ENCODE data around the gene SLC35F6. TPM values are rescaled to one million over a fixed set of nuclear protein-coding genes. Genes with fewer than 3 reads are reported as not detected.

Gene SLC35F6
- total and polyA plus RNA-seq, 3 donors from 2014 or later: 15.5 to 42.5 (median 40.4) TPM

GRCh38 chr2:26807788-26808460, 43.8 kb downstream of the SLC35F6 start:
- Histone ChIP-seq H3K4me1 (no peaks in the 10 kb centered on the region), H3K4me3 (no peak overlapping the region), H3K27ac (no peak overlapping the region), H3K27me3 (no peaks in the 10 kb centered on the region), H3K9me3 (no peaks in the 10 kb centered on the region), H3K36me3 (ENCODE audit: low read depth, missing control alignments) (no peaks in the 10 kb centered on the region)
- DNase-seq: no peak
- no peak for TF ChIP-seq POLR2A (IDR thresholded peaks at IDR 0.05)
- no peak for TF ChIP-seq CTCF (IDR thresholded peaks at IDR 0.05)
- WGBS, 2 donors: 61 to 73% methylated on average over 2 of the region's 2 CpGs
- intact Hi-C loops (cut with DNase I; ENCODE audit: low total_unique reads): no loop called here

- TF ChIP-seq POLR2A (IDR thresholded peaks at IDR 0.05) (no peak), CTCF (IDR thresholded peaks at IDR 0.05) (no peak)
- WGBS, 2 donors: 94% methylated on average over 3 of the region's 3 CpGs
- no peak for DNase-seq
Observed at GRCh38 chr2:26809211-26809610, 45.1 kb downstream of the SLC35F6 start.

GRCh38 chr2:26809876-26810577, 45.9 kb downstream of the SLC35F6 start:
- Histone ChIP-seq H3K36me3 (ENCODE audit: low read depth, missing control alignments) (no peaks in the 10 kb centered on the region), H3K4me1 (no peaks in the 10 kb centered on the region), H3K27me3 (no peaks in the 10 kb centered on the region), H3K9me3 (no peaks in the 10 kb centered on the region), H3K4me3 (no peak overlapping the region), H3K27ac (no peak overlapping the region)
- WGBS, 2 donors: 73 to 81% methylated on average over 6 of the region's 6 CpGs
- no peak for DNase-seq
- no peak for TF ChIP-seq POLR2A (IDR thresholded peaks at IDR 0.05)
- TF ChIP-seq CTCF (IDR thresholded peaks at IDR 0.05): no peak
- intact Hi-C loops (cut with DNase I; ENCODE audit: low total_unique reads): no loop called here

More at GRCh38 chr2:26809211-26809610, 45.1 kb downstream of the SLC35F6 start:
- H3K4me3 ChIP-seq: no peak overlapping the region
- H3K36me3 ChIP-seq (ENCODE audit: low read depth, missing control alignments): no peaks in the 10 kb centered on the region
- intact Hi-C loops (cut with DNase I; ENCODE audit: low total_unique reads): no loop called here
- no peaks in the 10 kb centered on the region for H3K4me1 ChIP-seq
- no peaks in the 10 kb centered on the region for H3K9me3 ChIP-seq
- no peaks in the 10 kb centered on the region for H3K27me3 ChIP-seq
- H3K27ac ChIP-seq: no peak overlapping the region

- TF ChIP-seq CTCF (IDR thresholded peaks at IDR 0.05): no peak
- no peak for TF ChIP-seq POLR2A (IDR thresholded peaks at IDR 0.05)
- Histone ChIP-seq H3K27ac (no peak overlapping the region), H3K4me3 (no peak overlapping the region), H3K4me1 (no peaks in the 10 kb centered on the region), H3K27me3 (no peaks in the 10 kb centered on the region), H3K9me3 (no peaks in the 10 kb centered on the region), H3K36me3 (ENCODE audit: low read depth, missing control alignments) (no peaks in the 10 kb centered on the region)
- no peak for DNase-seq
- intact Hi-C loops (cut with DNase I; ENCODE audit: low total_unique reads): no loop called here
- 89 to 92% methylated on average over 5 to 8 of the region's 8 CpGs for WGBS, 2 donors
Observed at GRCh38 chr2:26811261-26811660, 47.2 kb downstream of the SLC35F6 start.
